Globus pallidus (tissue), 1 donor: ENCODE data around the gene ADD3.

Experiments
- DNase-seq: peaks from one replicate; pipeline ENCODE4 v3.0.0-alpha.2; 2015; ENCODE audit warnings: low spot score

Gene ADD3

DNA sequence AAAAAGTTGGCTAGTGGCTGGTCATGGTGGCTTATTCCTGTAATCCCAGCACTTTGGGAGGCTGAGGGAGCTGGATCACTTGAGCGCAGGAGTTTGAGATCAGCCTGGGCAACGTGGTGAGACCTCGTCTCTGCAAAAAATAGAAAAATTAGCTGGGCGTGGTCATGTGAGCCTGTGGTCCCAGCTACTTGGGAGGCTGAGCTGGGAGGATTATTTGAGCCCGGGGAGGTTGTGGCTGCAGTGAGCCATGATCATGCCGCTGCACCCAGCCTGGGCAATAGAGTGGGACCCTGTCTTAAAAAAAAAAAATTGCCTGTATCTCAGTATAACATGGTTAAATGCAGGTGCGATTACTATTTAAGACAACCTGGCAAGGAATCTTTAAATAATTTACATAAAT, 61.0 kb downstream of the ADD3 start:
- DNase-seq = no peak

DNA sequence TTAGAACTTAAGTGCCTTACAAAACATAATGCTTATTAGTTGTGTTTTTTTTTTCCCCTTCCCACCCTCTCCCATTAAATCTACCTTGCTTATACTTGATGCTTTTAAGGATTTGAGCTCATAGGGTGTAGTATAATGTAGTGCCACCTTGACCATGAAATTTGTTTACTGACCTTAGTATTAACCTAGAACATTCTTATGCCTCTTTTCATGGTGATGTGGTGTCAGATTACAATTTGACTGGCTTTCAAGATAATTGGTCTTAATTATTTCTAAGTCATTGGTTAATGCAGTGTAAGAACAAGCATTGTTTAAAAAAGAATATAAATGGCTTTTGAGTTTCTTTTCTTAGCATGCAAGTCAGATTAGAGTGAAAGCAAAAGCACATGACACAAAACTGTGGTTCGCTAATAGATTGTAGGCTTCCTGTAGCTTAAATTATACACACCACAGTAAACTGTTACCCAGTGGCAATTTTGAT, 61.8 kb downstream of the ADD3 start:
- DNase-seq = no peak

DNA sequence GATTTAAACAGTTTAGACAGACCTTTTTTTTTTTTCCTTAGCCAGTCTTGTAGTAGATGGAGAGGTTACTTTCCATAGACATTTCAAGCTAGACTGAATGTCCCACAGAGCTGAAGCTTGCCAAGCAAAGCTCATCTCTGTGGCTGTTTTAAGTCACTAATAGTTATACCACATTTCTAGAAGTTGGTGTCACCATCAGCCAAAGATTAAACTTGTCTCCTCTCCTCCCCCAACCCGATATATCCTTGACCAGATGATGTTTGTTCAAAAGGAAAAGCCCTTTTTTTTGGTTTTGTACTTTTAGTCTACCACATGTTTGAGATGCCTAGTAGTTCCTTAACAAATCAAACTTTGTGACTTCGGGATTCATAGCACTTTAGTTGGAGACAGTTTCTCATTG, 66.1 kb downstream of the ADD3 start:
- no peak for DNase-seq

DNA sequence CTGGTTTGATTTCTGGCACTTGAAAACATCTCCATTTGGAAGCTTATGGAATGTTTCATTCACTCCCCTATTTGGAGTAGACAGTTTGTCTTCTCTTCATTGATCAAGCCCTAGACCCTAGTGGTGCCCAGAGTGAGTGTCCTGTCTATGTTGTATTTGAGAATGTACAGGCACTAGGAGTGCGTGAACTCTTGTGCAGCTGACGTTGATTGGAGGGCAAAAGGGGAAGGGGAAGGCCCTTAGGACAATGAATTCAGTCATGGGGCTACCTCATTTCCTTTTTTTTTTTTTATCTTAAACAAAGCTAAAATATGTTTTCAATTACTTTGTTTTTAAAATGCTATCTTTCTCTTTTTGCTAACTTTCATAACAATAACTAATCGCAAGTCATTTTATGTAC, 66.5 kb downstream of the ADD3 start:
- DNase-seq = no peak

DNA sequence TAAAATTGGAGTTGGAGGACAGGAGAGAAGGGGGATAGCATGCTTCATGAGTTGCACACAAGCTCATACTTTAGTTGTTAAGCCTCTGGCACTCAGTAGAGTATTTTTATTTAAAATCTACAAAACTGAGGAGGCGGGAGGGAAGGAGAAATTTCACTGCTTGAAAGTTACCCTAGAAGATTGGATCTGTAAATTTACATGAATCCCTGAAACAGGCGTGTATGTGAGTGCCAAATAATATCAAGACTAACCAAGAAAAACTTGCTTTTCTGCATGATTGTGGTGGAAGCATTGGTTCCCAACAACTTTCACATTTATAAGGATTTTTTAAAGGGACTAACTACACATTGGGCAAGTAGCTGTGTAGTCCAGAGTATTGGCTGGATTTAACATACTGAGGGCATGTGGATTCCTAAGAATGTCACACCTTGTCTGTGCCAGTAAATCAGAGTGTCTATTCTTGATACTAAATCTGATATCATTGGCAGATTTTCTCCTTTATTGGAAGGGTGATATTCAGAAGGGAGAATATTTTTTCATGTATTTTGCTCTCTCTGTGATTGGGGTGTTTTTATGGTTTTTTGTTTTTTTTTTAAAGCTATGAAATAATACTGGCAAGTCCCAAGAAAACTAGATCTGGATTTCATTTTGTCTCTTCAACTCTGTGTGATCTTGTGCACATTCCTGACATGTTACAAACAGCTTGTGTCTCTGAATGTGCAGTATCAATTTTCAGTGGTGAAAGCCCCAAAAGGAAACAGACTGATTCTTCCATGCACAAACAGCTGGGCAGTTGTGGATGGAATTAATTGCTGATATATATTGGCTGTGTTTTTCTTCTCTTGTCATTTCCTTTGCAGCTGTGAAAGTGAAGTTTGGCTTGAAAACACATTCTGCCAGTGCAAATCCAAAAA, 67.2 kb downstream of the ADD3 start:
- DNase-seq = no peak

DNA sequence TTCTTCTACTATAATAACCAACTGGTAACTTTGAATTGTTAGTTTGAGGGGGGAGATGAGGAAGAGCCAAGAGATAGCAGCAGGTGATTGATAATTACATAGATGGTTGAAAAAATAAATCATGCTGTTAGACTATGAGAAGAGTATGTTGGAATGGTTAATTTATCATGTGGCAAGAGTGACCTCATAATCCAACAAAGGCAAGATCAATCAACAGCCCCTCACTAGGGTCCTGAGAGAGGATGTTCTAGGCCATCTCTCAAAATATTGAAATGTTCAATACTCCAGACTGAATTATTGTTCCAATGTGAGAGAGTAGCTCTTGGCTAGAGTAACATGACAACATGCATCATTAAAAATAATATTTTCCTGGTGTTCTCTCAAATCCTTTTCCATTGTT, 67.9 kb downstream of the ADD3 start:
- no peak for DNase-seq

DNA sequence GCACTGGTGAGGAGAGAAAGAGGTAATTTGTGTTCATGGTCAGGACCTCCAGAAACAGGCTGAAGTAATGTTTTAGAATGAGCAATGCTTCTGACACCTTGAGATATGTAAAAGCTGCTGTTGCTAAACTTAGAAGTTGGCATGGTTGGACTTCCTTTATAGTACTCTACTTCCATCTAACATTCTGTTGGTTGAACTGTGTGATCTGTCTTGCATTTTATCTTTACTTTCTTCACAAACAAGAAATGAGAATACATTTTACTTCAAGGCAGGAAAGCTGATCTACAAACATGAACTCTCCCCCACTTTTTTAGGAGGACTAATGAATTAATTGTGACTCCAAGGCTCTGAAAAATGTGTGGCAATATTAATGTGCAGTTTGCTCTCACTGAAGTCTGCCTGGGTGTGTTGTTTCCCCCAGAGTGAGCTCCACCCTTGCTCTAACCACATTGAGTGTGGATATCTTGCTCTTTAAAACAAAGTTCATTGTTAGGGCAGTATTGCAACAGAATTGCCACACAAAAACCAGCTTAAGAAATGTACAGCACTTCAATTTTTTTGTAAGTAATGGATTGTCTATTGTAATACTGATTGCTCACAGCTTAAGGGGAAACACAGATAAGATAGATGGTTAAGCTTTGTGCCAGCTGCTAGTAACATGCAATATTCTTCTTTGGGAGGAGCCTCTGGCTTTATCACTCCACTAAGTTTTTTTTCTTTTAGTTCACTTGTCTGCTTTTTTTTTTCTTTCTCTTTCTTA, 69.0 kb downstream of the ADD3 start:
- peak; percentile 75 for DNase-seq

DNA sequence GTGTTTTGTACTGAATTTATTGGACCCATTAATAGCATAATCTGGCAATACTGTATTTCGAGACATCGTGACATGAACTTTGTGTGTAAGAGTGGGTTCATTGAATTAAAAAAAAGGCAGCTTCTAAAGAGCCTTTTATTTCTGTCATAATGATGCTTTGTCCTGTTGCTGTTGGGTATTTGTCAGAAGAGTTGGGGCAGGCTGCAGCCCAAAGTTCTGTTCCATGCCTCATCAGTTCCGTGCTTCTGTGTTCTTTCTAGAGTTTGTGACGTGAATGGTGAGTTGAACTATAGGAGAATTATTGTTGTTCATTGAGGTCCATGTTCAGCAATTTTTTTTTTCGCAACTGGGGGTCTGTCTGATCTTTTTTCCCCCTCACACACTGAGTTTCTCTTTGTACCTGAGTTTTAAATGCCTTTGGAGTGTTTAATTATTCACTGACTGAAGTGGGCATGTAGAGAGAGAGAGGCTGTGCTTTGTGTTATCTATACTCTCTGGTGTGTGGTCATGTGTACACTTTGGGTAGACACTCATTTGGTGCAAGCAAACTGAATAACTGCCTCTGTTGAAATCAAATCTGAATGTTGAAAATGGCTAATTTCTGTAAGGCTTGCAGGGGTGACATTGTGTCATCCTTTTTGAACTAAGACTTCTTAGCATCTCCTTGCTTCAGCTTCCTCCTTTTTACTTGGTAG, 69.8 kb downstream of the ADD3 start:
- DNase-seq = peak; percentile 95

DNA sequence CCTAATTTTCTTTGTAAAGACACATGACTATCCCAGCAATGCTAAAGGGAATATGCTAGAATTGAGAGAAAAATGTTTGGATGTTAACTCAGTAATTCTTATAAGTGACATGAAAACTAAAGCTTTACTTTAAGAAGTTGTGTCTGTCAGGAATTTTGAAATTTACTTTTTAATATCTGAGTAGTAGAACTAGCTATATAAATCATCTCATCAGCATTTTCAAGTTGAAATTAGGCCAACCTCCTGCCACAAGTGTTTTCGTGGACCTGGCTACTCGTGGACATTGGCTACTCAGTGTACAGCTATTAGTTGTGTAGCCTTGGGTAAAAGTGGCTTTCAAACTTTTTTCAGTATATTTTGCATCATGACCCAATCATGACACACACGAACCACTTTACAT, 70.5 kb downstream of the ADD3 start:
- no peak for DNase-seq

DNA sequence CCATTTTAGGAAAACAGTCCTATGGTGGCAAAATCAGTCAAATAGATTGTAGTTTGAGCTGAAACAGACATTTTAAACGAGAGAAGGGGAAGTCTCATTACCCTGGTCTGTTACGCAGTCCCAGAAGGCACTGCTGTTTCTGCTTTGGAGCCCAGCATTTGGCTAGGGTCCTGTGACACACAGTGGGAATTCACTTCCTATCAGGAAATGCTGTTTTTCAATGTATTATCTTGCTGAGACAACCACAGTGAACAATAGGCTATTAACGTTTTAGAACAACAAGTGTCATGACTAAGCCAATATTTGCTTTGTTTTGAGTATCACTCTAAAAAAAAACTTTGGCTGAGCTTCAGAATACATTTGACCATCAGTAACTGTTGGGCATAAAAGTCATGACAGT, 74.1 kb downstream of the ADD3 start:
- DNase-seq = peak; percentile 83

DNA sequence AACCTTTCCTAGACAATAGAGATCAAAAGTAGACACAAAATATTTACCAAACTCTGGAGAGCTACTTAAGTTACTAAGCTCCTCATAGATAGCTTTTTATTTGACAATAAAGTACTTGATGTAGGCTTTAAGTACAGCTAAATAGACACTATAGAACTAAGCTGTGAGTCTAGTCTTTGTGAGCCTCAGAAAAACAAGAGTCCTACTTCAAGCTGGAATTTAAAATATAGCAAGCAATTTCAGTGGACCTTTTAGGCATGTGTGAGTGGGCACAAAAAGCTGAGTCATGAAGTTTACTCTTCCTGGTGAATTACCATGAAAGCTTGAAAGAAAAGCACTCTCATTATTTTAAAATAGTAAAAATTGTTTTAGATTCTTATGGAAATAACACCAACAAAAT, 76.1 kb downstream of the ADD3 start:
- no peak for DNase-seq

DNA sequence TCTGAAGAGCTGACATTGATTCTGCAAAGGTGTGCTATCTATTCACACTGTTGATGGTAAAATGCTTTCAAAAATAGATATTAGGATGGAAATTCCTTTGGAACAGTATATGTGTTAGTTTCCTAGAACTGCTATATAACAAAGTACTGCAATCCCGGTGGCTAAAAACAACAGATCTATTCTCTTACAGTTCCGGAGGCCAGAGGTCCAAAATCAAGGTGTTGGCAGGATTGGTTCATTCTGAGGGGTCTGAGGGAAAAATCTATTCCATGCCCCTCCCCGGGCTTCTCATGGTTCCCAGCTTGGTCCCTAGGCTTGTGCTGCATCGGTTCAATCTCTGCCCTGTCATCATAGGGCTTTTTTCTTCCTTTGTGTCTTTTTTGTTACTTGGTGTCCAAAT, 79.9 kb downstream of the ADD3 start:
- no peak for DNase-seq

DNA sequence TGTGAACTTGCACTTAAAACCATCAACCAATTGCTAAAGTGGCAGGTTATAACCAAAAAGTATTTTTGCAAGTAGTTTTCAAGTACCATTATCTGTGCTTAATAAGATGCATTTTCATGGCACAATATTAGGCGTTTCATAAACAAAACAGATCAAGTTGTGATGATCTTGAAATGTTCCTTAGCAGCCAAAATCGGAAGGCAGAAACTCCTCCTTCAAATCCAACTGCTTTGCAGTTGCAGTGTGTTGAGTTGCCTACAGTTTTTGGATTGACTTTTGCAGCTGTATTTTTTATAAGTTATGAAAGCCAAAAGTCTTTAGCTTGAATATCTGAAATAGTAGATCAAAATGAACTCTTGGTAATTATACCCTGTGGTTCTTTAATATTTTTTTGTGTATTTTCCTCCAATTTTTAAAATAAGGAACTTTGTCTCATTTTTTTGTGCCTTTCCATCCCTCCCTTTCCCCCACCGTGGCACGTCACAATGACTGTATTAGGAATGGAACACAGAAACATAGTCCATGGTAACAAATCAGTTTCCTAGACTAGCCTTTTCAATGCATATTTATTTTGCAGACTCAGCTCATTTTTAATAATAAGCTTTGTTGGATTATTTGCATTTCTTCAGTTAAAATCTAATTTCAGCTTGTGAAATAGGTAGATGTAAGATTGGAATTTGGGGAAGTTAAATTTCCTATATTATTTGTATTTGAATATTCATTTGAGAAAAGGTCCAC, 80.8 kb downstream of the ADD3 start:
- DNase-seq = no peak

DNA sequence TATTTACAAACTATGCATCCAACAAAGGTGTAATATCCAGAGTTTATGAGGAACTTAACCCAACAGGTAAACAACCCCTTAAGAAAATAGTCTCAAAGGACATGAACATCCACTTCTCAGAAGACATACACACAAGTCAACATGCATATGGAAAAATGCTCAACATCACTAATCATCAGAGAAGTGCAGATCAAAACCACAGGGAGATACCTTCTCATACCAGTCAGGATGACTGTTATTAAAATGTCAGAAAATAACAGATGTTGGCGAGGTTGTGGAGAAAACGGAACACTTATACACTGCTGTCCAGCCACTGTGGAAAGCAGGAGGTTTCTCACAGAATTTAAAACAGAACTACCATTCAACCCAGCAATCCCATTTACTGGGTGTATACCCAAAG, 84.0 kb downstream of the ADD3 start:
- DNase-seq = no peak

DNA sequence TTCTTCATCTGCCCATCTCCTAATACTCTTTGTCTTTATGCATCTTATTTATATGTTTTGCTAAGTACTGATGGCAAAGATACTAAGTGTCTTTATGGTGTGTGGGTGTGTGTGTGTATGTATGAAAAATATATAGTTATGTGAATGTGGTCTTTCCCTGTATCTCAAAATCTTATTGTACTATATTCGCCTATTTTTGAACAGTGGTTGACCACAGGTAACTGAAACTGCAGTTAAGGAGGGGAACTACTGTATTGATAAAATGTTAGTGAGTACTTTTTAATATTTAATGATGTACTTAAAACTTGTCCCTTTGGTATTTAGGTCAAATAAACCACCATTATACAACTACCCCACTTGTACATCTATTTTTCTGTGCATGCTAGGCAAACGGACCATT, 85.9 kb downstream of the ADD3 start:
- no peak for DNase-seq

DNA sequence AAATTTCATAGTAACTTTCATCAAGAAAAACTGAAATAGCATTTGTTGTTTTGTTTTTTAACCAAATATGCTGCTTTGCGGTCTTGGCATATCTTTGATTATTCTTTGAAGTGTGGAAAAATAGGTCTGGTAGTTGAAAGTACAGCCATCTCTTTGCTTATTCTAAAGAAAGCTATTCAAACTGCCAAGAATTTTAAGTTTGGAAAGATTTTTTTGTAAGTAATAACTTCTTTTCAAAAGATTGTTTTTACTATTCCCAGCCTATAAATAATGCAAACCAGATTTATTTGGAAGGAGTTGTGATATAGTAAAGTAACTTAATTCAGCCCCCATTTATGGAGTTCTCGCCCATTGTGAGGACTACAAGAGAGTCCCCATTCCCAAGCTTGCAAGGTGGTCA, 87.0 kb downstream of the ADD3 start:
- DNase-seq = no peak

DNA sequence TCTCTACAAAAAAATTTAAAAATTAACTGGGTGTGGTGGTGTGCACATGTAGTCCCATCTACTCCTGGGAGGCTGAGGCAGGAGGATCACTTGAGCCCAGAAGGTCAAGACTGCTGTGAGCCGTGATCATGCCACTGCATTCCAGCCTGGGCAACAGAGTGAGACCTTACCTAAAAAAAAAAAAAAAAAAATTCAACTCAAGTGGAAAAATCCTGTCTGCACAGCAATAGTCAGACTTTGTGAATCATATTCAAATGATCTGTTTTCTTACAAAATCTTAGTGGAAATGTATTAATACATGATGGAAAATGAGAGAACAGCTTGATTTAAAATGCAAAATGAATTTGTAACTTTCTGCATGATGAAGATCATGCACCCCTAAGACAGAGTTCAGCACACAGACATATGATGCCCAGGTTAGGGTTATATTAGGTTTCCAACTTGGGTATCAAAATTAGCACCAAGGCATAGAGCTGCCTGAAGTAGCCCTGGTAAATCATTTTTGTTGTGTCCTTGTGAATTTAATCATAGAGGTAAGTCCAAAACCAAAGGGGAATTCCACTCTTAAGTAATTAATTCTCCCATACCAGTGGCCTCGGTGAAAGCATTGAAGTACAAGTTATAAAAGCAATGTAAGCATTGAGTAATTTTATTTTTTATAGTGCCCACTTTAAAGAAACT, 93.8 kb downstream of the ADD3 start:
- DNase-seq = no peak

DNA sequence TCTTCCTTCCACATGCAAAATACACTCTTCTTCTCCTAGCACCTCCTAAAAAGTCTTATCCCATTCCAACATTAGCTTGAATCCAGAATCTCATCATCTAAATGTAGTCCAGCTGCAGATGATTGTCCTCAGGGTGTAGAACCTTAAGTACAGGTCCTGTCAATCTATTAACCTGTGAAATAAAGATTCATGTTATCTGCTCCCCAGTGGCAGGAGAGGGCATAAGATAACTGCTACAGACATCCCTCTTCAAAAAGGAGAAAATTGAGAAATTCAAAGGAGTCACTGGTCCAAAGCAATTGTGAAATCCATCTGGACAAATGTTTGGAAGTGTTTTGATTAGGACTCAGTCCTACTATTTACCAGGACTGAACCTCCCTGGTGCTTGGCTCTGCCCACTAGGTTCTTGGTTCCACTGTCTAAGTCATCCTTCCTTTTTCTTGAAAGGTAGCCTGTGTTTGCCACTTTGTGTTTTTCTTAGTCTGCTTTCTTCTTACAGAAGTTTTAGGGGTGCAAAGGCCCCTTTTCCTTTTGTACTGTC, 96.2 kb downstream of the ADD3 start:
- DNase-seq = no peak

DNA sequence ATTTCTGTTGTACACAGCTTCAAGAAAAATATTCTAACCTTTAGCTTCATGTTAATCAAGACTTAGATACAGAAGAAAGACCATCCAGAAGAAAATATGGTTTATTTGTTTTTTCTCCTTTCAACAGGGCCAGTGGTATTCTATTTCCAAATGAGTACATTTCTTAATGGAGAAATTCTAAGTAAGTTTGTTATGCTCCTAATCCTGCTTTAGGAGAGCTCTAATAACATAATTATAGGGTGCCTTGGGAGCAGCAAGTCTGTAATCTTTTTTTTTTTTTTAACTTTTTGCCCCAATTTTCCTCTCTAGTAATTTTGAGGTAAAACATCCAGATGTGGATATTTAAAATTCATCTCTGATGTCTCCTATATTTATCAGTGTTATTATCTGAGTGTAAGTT, 98.1 kb downstream of the ADD3 start:
- DNase-seq = no peak

DNA sequence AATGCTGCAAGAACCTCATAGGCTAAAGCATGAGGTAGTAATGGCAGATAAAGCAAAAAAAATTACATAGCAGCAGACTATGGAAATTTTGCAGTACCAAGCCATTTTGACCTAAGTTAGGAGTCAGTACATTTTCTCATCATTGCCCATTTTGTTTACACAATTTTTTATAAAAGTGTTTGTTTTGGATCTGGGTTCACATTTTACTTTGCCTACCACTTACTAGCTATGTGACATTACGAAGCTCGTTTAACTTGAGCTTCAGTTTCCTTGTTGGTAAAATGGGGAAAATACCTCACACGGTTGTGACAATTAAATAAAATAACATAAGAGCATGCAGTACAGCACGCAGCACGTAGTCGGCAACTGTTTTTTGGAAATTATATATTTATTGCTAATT, 99.6 kb downstream of the ADD3 start:
- no peak for DNase-seq

DNA sequence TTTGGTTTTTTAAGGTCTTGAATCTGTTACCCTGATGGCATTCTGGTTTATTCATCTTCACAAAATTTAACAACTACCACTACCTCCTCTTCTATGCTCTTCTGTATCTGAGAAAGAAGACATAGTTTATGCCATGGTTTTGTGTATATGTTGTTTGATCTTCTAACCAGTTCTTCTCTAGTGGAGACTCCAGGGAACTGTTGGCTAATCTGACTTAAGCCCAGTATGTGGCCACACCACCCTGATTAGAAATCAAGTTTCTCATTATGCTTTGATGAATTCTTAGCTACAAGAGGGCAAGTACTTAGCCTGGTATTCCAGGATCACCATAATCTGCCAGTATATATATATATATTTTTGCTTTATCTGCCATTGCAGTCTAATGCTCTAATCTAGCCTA, 100.1 kb downstream of the ADD3 start:
- DNase-seq = no peak
